ENCODE data around the gene SIPA1L3. TPM values are rescaled to one million over a fixed set of nuclear protein-coding genes. Genes with fewer than 3 reads are reported as not detected.

SIPA1L3 gene
- total and polyA plus RNA-seq, 9 of the 15 experiments (the other 6 are each of a cell fraction or from before 2014, with no cell fraction given) = 0.01 to 6.1 (median 2.5) TPM

- TF ChIP-seq CCNT2 (IDR thresholded peaks at IDR 0.05; ENCODE audit: borderline replicate concordance, extremely low read depth, insufficient read length, low read depth, low read length) = no peak
- no peak for TF ChIP-seq ZNF655 (CRISPR knock-in tag; IDR thresholded peaks at IDR 0.05)
- TF ChIP-seq HLTF (IDR thresholded peaks at IDR 0.05) = no peak
- TF ChIP-seq RREB1 (CRISPR knock-in tag; IDR thresholded peaks at IDR 0.05) = no peak
- no peak for TF ChIP-seq GABPB2 (CRISPR knock-in tag; conservative IDR thresholded peaks at IDR 0.05)
- TF ChIP-seq SUPT5H (IDR thresholded peaks at IDR 0.05) = no peak
- TF ChIP-seq MTA1 (IDR thresholded peaks at IDR 0.05; ENCODE audit: borderline replicate concordance) = no peak
- TF ChIP-seq BDP1 (IDR thresholded peaks at IDR 0.05; ENCODE audit: insufficient read depth, insufficient read length) = no peak
- no peak for TF ChIP-seq SRSF3 (IDR thresholded peaks at IDR 0.05; ENCODE audit: insufficient read depth, low read length)
- no peak for TF ChIP-seq BCLAF1 (IDR thresholded peaks at IDR 0.05; ENCODE audit: borderline replicate concordance in 1 of 2, control insufficient read depth in 1 of 2, low read depth in 2 of 2, low read length in 1 of 2)
- H3K27ac ChIP-seq (ENCODE audit: extremely low read depth, low read depth, low read length) = no peak overlapping the region
- in situ Hi-C loops (cut with MboI) (no loop called here), intact Hi-C loops (cut with micrococcal nuclease) (no loop called here)
- FAIRE-seq (no peak), DNase-seq (ENCODE audit: extremely low read depth in 1 of 4, low spot score in 3 of 4) (no peak), ATAC-seq (no peak)
- WGBS (ENCODE audit: insufficient coverage, low coverage, missing lambda C conversion rate) = 3% methylated on average over 2 of the region's 2 CpGs
- peaks cover 10 to 22% of the 10 kb centered on the region in 2 experiments; a peak in 4 of 5 replicates for H3K27me3 ChIP-seq (ENCODE audit: control insufficient read depth in 2 of 2, insufficient read depth in 2 of 2, low read length in 2 of 2)
- no peaks in the 10 kb centered on the region for H4K20me1 ChIP-seq (replicated peaks; ENCODE audit: control insufficient read depth, insufficient read depth, low read length)
- H3K4me2 ChIP-seq (ENCODE audit: insufficient read depth, low read length) = no peak overlapping the region
- no peaks in the 10 kb centered on the region for H3K9me3 ChIP-seq (replicated peaks; ENCODE audit: control insufficient read depth, insufficient read depth, low read depth, low read length)
- H3K4me3 ChIP-seq = no peak overlapping the region
- no peaks in the 10 kb centered on the region for H3K9me1 ChIP-seq (ENCODE audit: control insufficient read depth, insufficient read depth, low read length)
- ChIA-PET CTCF (ENCODE audit: low intra/inter-chr PET ratio) (no interaction called here), POLR2A (interaction anchor here (1.1 kb wide), 1 partner anchor 8 kb away, joined by 3 read pairs; no protein-coding TSS in a partner anchor)
- no peak overlapping the region for H3K9ac ChIP-seq (ENCODE audit: insufficient read depth in 1 of 2, low read depth in 2 of 2, low read length in 2 of 2)
- no peak overlapping the region for H2AFZ ChIP-seq (ENCODE audit: low read depth, low read length)
- H3K4me1 ChIP-seq (replicated peaks in 1 of 2; ENCODE audit: control insufficient read depth in 2 of 2, insufficient read depth in 2 of 2, low read length in 2 of 2) = no peaks in the 10 kb centered on the region
- no TSS peak for BruUV-seq (replicated peaks)
- H3K79me2 ChIP-seq (ENCODE audit: control insufficient read depth, insufficient read depth, low read length) = no peaks in the 10 kb centered on the region
- no peaks in the 10 kb centered on the region for H3K36me3 ChIP-seq (ENCODE audit: control insufficient read depth, insufficient read depth, low read length)
Measured at GRCh38 chr19:38031423-38031770, 124.4 kb downstream of the SIPA1L3 start.

Data from K562 (cell line).